ENCODE results near the gene PXYLP1. TPM values are rescaled to one million over a fixed set of nuclear protein-coding genes. Genes with fewer than 3 reads are reported as not detected.

PXYLP1 gene
- total RNA-seq, 4 donors from 2014 or later: 18.5 to 29.7 (median 26.4) TPM

GRCh38 chr3:141227752-141228151, 3.9 kb upstream of the PXYLP1 start:
- Histone ChIP-seq H3K27ac (no peak overlapping the region), H3K4me3 (no peak overlapping the region), H3K9me3 (peaks cover 0 to 5% of the 10 kb centered on the region in 2 donors), H3K36me3 (no peaks in the 10 kb centered on the region), H3K4me1 (no peaks in the 10 kb centered on the region), H3K27me3 (no peaks in the 10 kb centered on the region)
- TF ChIP-seq POLR2A (IDR thresholded peaks at IDR 0.05) (no peak), CTCF (IDR thresholded peaks at IDR 0.05) (no peak)
- intact Hi-C loops (cut with DNase I; ENCODE audit: low total_unique reads): no loop called here
- no peak for DNase-seq

- Histone ChIP-seq H3K9me3 (peaks cover 0 to 1% of the 10 kb centered on the region in 2 donors), H3K4me1 (no peaks in the 10 kb centered on the region), H3K4me3 (no peak overlapping the region), H3K27ac (no peak overlapping the region), H3K27me3 (no peaks in the 10 kb centered on the region), H3K36me3 (no peaks in the 10 kb centered on the region)
- intact Hi-C loops (cut with DNase I; ENCODE audit: low total_unique reads): no loop called here
- TF ChIP-seq CTCF (IDR thresholded peaks at IDR 0.05): no peak
- TF ChIP-seq POLR2A (IDR thresholded peaks at IDR 0.05): no peak
- no peak for DNase-seq
Measured at GRCh38 chr3:141228395-141228794, 3.2 kb upstream of the PXYLP1 start.

GRCh38 chr3:141229132-141229531, 2.5 kb upstream of the PXYLP1 start:
- no peak overlapping the region for H3K4me3 ChIP-seq
- no peaks in the 10 kb centered on the region for H3K27me3 ChIP-seq
- no peak for DNase-seq
- H3K9me3 ChIP-seq: no peaks in the 10 kb centered on the region
- H3K4me1 ChIP-seq: no peaks in the 10 kb centered on the region
- intact Hi-C loops (cut with DNase I; ENCODE audit: low total_unique reads): no loop called here
- TF ChIP-seq POLR2A (IDR thresholded peaks at IDR 0.05) (no peak), CTCF (IDR thresholded peaks at IDR 0.05) (no peak)
- no peak overlapping the region for H3K27ac ChIP-seq
- no peaks in the 10 kb centered on the region for H3K36me3 ChIP-seq

- H3K9me3 ChIP-seq: no peaks in the 10 kb centered on the region
- no peak for DNase-seq
- H3K27me3 ChIP-seq: no peaks in the 10 kb centered on the region
- no peak overlapping the region for H3K4me3 ChIP-seq
- no peaks in the 10 kb centered on the region for H3K4me1 ChIP-seq
- TF ChIP-seq POLR2A (IDR thresholded peaks at IDR 0.05) (no peak), CTCF (IDR thresholded peaks at IDR 0.05) (no peak)
- no peak overlapping the region for H3K27ac ChIP-seq
- no peaks in the 10 kb centered on the region for H3K36me3 ChIP-seq
- intact Hi-C loops (cut with DNase I; ENCODE audit: low total_unique reads): loop anchor here (5.0 kb wide), 1 partner anchor 77 kb away; no protein-coding TSS in a partner anchor
Measured at GRCh38 chr3:141230293-141230692, 1.3 kb upstream of the PXYLP1 start.

- intact Hi-C loops (cut with DNase I; ENCODE audit: low total_unique reads): loop anchor here (5.0 kb wide), 1 partner anchor 75 kb away; no protein-coding TSS in a partner anchor
- DNase-seq: peak; percentile 47 to 53
- Histone ChIP-seq H3K27me3 (no peaks in the 10 kb centered on the region), H3K9me3 (no peaks in the 10 kb centered on the region), H3K27ac (peak overlapping the region; percentile 80 to 92), H3K4me3 (peak overlapping the region; percentile 68 to 77), H3K36me3 (no peaks in the 10 kb centered on the region), H3K4me1 (no peaks in the 10 kb centered on the region)
- TF ChIP-seq CTCF (IDR thresholded peaks at IDR 0.05): no peak
- TF ChIP-seq POLR2A (IDR thresholded peaks at IDR 0.05): no peak
Measured at GRCh38 chr3:141231952-141232823, 563 bp downstream of the PXYLP1 start.

Data from uterus (tissue), 4 donors.